Tibial nerve (tissue), 4 donors: Measurements from ENCODE around the gene PLEKHG4B. TPM values are rescaled to one million over a fixed set of nuclear protein-coding genes. Genes with fewer than 3 reads are reported as not detected.
"Not testable (repeated sequence)": the region's sequence is repeated elsewhere in the genome, so short reads cannot be mapped to it uniquely, and the experiment has no call there.

Experiments
- DNase-seq, 2 donors: peaks; one replicate each; pipeline ENCODE4 v3.0.0-alpha.2; 2019; ENCODE audit warnings: low spot score in 2 of 2
- H3K27ac ChIP-seq, 4 donors: fragments of 200-600 bp; sonication (generic) in 3 of 4; one replicate each; pipeline ENCODE4 v1.5.1; 2017 to 2019; ENCODE audit warnings: mild to moderate bottlenecking in 1 of 4
- H3K27me3 ChIP-seq, 2 donors: fragments of 200-600 bp; sonication (generic) in 1 of 2; one replicate each; pipeline versions ENCODE4 v1.5.1 to v1.6.0; 2017 to 2019
- H3K36me3 ChIP-seq, 3 donors: fragments of 200-600 bp; sonication (generic); one replicate each; pipeline ENCODE4 v1.5.1; 2018 to 2019
- H3K4me1 ChIP-seq, 4 donors: fragments of 200-600 bp; sonication (generic) in 3 of 4; one replicate each; pipeline ENCODE4 v1.5.1; 2017 to 2019
- H3K4me3 ChIP-seq, 4 donors: fragments of 200-600 bp; sonication (generic) in 3 of 4; one replicate each; pipeline ENCODE4 v1.5.1; 2017 to 2019; ENCODE audit warnings: mild to moderate bottlenecking in 1 of 4, moderate library complexity in 1 of 4
- H3K9me3 ChIP-seq, 4 donors: fragments of 200-600 bp; sonication (generic) in 3 of 4; one replicate each; pipeline ENCODE4 v1.5.1; 2017 to 2019
- EP300 ChIP-seq, 2 donors: sonication (generic); formaldehyde crosslinking; IDR thresholded peaks; one replicate each; pipeline ENCODE4 v1.6.1; 2017; ENCODE audit warnings: antibody characterized with exemption in 2 of 2, mild to moderate bottlenecking in 1 of 2
- POLR2A ChIP-seq, 2 donors: fragments of 450-650 bp; IDR thresholded peaks; one replicate each; pipeline ENCODE4 v1.6.1; 2017; ENCODE audit warnings: antibody characterized with exemption in 2 of 2, mild to moderate bottlenecking in 2 of 2, moderate library complexity in 2 of 2
- WGBS, 2 donors: methylation state at CpG; one replicate each; pipeline ENCODE4 v1.1.5; 2018; 5-methylcytosine and 5-hydroxymethylcytosine counted together
- total RNA-seq, 4 donors: library from RNA; depleted of rRNA; stranded (reverse); fragments of >200 nt; gene quantifications; one replicate each; pipeline ENCODE4 v1.1.0, GENCODE V29; 2016
- TF ChIP-seq, protein P1 (sequence below), 5 experiments: fragments of 200-600 bp in 3 of 5; fragments of 450-650 bp in 2 of 5; sonication (generic) in 3 of 5; IDR thresholded peaks; one replicate each; pipeline ENCODE4 v1.5.1; 2016 to 2019; ENCODE audit warnings: antibody characterized with exemption in 5 of 5, mild to moderate bottlenecking in 3 of 5, moderate library complexity in 2 of 5

The PLEKHG4B gene
- total RNA-seq, 4 donors from 2014 or later: under 0.01 to 0.42 (median 0.26) TPM

- TF ChIP-seq EP300 (IDR thresholded peaks at IDR 0.05) (no peak), POLR2A (IDR thresholded peaks at IDR 0.05) (no peak)
- TF ChIP-seq, protein P1, sequence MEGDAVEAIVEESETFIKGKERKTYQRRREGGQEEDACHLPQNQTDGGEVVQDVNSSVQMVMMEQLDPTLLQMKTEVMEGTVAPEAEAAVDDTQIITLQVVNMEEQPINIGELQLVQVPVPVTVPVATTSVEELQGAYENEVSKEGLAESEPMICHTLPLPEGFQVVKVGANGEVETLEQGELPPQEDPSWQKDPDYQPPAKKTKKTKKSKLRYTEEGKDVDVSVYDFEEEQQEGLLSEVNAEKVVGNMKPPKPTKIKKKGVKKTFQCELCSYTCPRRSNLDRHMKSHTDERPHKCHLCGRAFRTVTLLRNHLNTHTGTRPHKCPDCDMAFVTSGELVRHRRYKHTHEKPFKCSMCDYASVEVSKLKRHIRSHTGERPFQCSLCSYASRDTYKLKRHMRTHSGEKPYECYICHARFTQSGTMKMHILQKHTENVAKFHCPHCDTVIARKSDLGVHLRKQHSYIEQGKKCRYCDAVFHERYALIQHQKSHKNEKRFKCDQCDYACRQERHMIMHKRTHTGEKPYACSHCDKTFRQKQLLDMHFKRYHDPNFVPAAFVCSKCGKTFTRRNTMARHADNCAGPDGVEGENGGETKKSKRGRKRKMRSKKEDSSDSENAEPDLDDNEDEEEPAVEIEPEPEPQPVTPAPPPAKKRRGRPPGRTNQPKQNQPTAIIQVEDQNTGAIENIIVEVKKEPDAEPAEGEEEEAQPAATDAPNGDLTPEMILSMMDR (IDR thresholded peaks at IDR 0.05): no peak
- no peaks in the 10 kb centered on the region for H3K9me3 ChIP-seq
- WGBS, 2 donors: 57 to 66% methylated on average over 13 to 15 of the region's 15 CpGs
- peaks cover 0 to 6% of the 10 kb centered on the region in 2 donors for H3K27me3 ChIP-seq
- H3K4me3 ChIP-seq: no peak overlapping the region
- H3K36me3 ChIP-seq: no peaks in the 10 kb centered on the region
- no peak for DNase-seq
- no peaks in the 10 kb centered on the region for H3K4me1 ChIP-seq
- no peak overlapping the region for H3K27ac ChIP-seq
Measured at GRCh38 chr5:102411-103043, 10.6 kb downstream of the PLEKHG4B start.

GRCh38 chr5:104106-104505 is 12.1 kb downstream of the PLEKHG4B start:
- not testable (repeated sequence) for H3K4me1 ChIP-seq, H3K9me3 ChIP-seq, H3K27me3 ChIP-seq, H3K36me3 ChIP-seq, H3K27ac ChIP-seq, H3K4me3 ChIP-seq, DNase-seq
- WGBS, 2 donors: 82 to 83% methylated on average over 9 of the region's 9 CpGs

DNA sequence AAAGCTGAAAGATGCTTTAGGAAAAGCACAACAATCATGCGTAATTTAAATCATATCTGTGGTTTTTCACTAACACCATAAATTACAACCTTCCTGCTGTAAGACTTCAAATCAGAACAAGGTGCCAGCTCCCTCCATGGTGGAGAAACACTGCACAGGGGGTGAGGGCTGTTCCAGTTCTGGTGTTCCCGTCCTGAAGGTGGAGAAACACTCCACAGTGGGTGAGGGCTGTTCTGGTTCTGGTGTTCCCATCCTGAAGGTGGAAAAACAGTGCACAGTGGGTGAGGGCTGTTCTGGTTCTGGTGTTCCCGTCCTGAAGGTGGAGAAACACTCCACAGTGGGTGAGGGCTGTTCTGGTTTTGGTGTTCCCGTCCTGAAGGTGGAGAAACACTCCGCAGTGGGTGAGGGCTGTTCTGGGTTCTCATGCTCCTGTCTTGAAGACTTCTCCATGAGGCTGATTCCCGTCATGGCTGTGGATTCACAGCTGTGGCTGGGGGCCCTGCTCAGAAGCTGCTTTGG is 12.9 kb downstream of the PLEKHG4B start:
- no peak for TF ChIP-seq EP300 (IDR thresholded peaks at IDR 0.05)
- TF ChIP-seq, protein P1 (IDR thresholded peaks at IDR 0.05): no peak
- Histone ChIP-seq H3K4me1 (no peaks in the 10 kb centered on the region), H3K27ac (no peak overlapping the region), H3K9me3 (no peaks in the 10 kb centered on the region), H3K36me3 (no peaks in the 10 kb centered on the region), H3K4me3 (no peak overlapping the region), H3K27me3 (peaks cover 0 to 4% of the 10 kb centered on the region in 2 donors)
- no peak for DNase-seq
- 85 to 87% methylated on average over 6 of the region's 6 CpGs for WGBS, 2 donors

DNA sequence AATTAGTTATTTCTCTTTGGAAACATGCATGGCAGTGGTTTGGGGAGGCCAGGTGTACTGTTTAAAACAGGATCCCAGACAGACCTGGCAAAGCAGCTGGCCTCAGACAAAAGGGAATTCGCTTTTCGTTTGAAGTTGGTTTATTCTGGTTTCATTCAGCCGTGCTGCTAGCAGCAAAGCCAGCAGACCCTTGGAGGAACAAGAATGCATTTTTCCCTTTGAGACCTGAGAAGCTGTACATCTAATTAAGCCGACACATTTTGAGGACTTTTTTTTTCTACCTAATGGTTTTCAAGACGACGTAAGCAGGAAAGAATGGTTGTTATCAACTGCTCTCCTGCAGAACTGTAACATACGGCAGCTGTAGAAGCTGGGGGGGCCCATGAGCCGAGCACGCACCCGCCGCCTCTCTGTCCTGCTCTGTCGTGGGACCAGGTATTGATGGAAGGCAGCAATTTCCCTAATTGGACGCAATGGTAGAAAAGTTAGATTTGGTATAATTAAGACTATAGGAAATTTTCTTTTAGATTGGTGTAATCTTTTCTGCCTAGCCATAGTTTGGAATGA is 13.6 kb downstream of the PLEKHG4B start:
- 72 to 75% methylated on average over 13 of the region's 13 CpGs for WGBS, 2 donors
- H3K9me3 ChIP-seq: no peaks in the 10 kb centered on the region
- no peaks in the 10 kb centered on the region for H3K36me3 ChIP-seq
- DNase-seq: no peak
- no peak overlapping the region for H3K27ac ChIP-seq
- no peaks in the 10 kb centered on the region for H3K4me1 ChIP-seq
- H3K27me3 ChIP-seq: no peaks in the 10 kb centered on the region
- TF ChIP-seq EP300 (IDR thresholded peaks at IDR 0.05) (no peak), POLR2A (IDR thresholded peaks at IDR 0.05) (no peak)
- TF ChIP-seq, protein P1 (IDR thresholded peaks at IDR 0.05): no peak
- H3K4me3 ChIP-seq: no peak overlapping the region

DNA sequence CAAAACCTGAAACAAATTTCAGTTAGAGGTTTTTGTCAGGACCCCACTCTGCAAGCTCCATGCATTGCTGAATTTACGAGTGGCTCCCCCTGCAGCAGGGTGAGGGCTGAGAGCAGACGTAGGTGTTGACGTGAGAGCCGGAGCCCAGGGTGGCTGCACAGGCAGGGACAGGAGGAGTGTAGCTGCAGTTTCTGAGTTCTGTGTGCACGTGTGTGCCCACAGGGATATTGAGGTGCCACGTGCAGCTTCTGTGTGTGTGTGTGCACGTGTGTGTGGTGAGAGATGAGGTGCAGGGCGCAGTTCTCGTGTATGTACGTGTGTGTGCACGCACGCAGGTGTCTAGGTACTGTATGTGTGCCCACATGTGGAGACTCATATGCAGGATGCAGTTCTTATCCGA is 14.6 kb downstream of the PLEKHG4B start:
- Histone ChIP-seq H3K36me3 (no peaks in the 10 kb centered on the region), H3K27me3 (no peaks in the 10 kb centered on the region), H3K27ac (no peak overlapping the region), H3K9me3 (no peaks in the 10 kb centered on the region), H3K4me3 (no peak overlapping the region), H3K4me1 (no peaks in the 10 kb centered on the region)
- no peak for DNase-seq
- 81 to 85% methylated on average over 13 of the region's 13 CpGs for WGBS, 2 donors
- TF ChIP-seq, protein P1 (IDR thresholded peaks at IDR 0.05): no peak
- TF ChIP-seq POLR2A (IDR thresholded peaks at IDR 0.05): no peak
- no peak for TF ChIP-seq EP300 (IDR thresholded peaks at IDR 0.05)
